GM18951 (cell line): ENCODE data around the gene GRIK2.

Source experiments
- POLR2A ChIP-seq: IDR thresholded peaks from 4 replicates; pipeline ENCODE4 v1.6.1; 2011; ENCODE audit warnings: mild to moderate bottlenecking; ENCODE audit not compliant: insufficient read length, insufficient read depth; ENCODE audit errors: extremely low read depth
- in situ Hi-C: fragments of 300-500 bp; cut with MboI; formaldehyde crosslinking; loops from one replicate; pipeline ENCODE4 v1.12.0; 2022; ENCODE audit warnings: low sequenced_read_pairs, mixed read lengths, inconsistent platforms; ENCODE audit not compliant: unreplicated experiment

GRIK2 gene

DNA sequence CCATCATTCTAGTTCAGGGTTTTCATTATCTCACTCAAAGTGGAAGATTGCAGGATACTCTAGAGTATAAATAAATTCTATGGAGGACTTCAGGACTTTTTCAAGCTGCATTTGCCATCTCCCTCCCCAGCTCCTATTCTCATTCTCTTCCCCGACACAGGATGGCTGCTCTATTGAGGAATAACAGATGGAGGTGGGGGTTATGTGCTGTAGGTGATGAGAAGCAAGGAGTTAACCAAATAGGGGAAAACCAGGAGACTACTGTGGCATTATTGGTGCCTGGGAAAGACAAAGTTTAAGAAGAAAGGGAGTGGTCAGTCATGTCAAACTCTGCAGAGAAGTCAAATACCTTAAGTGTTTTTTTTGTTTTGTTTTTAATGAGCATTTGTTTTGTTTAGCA lies 109.3 kb downstream of the GRIK2 start:
- in situ Hi-C loops = no loop called here
- no peak for TF ChIP-seq POLR2A

DNA sequence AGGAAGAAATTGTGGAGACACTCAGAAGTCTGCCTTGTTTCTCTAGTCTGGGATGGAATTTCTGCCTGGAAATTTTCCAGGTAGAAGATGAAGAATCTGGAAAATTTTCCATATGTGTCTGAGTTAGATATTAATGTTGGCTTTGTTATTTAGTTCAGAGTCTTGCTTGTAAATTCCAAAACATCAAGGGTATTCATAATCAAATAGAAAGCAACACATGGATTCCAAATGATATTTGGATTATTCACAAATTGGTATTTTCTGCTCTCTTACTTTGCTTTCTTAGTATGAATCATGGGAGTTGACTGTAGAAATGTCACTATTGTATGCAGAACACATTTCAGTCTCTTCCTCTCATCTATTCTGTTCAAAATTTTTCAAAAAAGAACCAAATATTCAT lies 116.0 kb downstream of the GRIK2 start:
- in situ Hi-C loops = no loop called here
- TF ChIP-seq POLR2A = no peak

DNA sequence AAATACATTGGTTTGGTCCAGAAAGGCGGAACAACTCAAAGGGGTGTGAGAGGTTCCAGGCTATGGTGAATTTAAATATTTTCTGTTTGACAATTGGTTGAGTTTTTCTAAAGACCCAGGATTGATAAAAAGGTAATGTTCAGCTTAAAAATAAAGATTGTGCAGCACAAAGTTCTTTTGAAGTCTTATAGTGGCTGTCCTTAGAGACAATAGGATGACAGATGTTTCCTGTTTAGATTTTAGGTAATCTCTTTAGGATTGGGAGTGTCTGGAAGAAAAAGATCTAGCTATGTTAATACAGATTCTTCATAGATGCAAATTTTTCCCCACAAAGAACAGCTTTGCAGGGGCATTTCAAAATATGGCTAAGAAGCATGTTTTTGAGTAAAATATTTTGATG lies 119.7 kb downstream of the GRIK2 start:
- in situ Hi-C loops = no loop called here
- TF ChIP-seq POLR2A = no peak

DNA sequence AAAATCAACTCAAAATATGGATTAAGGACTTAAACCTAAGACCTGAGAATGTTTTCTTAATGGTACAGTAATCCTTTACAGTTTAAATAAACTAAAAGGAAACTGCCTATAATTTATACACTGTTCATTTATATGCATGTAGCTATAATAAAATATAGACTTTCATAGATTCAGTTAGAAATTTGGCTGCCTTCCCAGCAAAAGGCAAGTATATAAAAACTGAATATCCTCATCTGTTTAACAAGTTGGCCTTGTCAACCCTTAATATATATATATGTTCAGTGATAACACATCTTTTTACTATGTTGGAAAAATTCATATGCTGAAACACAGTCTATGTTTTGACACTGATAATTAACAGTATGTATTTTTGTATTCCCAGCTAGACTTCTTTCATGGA lies 123.1 kb downstream of the GRIK2 start:
- no peak for TF ChIP-seq POLR2A
- in situ Hi-C loops = no loop called here

DNA sequence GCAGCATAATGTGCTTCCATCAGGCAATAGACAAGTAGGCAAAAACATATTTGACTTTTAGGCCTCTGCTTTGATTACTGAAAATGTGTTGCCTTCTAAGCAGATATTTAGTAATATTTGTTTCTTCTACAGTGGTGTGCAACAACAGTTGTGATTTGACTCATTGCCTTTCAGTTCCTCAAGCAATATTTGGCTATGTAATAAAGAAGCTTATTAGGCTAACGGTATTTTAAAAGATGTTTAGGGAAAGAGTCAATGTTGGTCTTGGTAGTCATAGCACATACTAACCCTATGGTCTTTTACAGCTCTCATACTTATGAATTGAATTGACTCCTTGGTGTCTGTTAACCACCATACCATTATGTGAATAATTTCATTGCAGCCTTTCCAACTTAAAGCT lies 124.1 kb downstream of the GRIK2 start:
- no peak for TF ChIP-seq POLR2A
- in situ Hi-C loops = no loop called here

DNA sequence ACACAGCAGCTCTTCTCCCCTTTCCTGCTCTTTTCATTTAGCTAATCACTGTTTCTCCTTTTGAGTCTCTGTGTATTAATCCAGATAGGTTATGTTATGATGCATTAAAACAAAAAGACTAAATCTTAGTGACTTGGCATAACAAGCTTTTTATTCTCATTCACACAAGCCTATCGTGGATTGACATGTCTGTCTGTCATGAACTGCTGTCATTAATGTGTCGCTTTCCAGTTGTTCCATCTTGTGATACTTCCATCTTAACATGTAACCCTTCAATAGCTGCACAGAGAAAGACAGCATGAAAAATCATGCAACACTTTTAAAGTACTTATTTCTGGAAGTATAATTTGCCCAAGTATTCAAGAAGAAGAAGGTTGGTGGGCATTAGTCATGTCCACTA lies 128.7 kb downstream of the GRIK2 start:
- in situ Hi-C loops = no loop called here
- TF ChIP-seq POLR2A = no peak

DNA sequence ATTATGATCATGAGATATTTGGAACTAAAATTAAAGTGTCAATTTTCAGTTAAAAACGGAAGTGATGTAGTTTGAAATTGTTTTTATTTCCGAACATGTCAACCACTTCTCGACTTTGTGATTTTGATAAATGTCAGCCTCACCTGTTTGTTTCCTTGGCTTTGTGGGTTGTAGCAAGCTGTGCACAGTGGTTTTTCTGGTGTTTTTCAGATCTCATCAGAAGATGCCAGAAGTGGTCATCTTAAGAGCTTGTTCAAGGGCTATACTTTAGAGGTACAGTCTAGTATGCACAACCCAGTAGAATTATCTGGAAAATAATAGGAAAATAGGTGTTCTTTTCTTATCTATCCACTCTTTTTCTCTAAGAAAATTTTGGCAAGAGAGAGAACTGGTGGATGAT lies 134.0 kb downstream of the GRIK2 start:
- in situ Hi-C loops = no loop called here
- no peak for TF ChIP-seq POLR2A

DNA sequence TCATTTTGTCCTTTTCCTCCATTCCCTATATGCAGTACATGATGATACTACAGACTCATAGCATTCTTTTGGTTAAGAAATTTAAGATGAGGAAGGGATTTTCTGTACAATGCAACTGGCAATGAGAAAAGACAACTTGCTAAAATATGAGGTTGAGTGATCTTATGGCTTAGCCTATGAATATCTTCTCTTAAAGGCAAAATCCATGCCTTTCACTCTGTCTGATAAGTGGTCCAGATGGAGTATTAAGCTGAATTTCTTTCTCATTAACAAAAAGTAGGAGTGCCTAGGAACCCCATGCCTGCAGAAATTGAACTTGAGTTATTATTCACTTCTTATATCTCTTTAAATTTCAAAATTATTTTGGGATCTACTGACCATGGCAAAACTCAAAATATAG lies 135.3 kb downstream of the GRIK2 start:
- no peak for TF ChIP-seq POLR2A
- in situ Hi-C loops = no loop called here

DNA sequence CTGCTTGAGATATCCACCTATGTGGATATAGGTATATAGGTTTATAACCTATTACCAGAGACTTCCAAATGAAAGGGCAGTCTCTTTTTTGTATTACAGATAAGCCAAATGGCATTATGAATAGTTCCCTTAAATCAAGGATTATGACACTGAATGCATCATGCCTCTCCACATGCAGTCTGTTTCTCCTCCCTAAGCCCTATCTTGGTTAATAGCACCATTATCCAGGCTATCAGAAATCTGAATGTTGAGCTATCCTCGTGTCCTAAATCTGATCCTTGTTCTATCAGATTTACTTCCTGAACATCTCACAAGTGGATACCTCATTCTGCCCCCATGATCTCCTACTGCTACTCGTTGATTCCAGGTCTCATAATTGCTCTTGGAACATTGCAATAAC lies 138.0 kb downstream of the GRIK2 start:
- in situ Hi-C loops = no loop called here
- no peak for TF ChIP-seq POLR2A

DNA sequence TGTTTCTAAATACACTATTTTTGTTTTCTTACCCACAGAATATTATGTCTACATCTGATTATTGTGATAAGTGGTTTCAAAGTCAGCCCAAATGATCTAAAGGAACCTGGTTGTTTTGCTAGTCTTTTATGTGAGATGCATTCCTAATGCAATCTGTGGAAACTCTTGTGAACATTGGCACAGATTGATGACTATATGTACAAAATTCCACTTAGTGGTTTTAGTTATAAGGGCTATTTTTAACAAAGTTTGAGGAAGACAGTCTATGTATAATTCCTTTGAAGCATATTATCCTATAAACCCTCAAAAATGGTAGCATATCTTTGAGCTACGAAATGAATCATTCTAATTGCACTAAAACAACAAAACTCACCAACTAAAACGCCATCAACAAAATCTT lies 140.9 kb downstream of the GRIK2 start:
- in situ Hi-C loops = no loop called here
- TF ChIP-seq POLR2A = no peak

DNA sequence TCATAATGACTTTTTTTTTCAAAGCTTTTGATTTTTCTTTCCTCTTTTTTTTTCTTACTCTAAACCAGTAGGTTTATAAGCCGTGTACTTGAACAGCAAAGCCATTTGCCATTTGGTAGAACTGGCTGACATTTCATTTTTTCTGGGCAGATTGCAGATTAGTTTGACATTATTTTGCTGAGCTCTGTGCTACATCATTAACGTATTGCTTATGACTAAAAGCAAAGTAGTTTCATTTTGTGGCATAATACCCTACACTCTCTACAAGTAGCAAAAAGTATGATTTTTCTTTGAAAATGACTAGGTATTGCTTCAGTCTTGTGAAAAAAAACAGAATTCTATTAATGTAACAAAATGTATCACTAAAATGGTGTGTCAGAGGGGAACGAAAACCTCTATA lies 141.3 kb downstream of the GRIK2 start:
- in situ Hi-C loops = no loop called here
- no peak for TF ChIP-seq POLR2A

DNA sequence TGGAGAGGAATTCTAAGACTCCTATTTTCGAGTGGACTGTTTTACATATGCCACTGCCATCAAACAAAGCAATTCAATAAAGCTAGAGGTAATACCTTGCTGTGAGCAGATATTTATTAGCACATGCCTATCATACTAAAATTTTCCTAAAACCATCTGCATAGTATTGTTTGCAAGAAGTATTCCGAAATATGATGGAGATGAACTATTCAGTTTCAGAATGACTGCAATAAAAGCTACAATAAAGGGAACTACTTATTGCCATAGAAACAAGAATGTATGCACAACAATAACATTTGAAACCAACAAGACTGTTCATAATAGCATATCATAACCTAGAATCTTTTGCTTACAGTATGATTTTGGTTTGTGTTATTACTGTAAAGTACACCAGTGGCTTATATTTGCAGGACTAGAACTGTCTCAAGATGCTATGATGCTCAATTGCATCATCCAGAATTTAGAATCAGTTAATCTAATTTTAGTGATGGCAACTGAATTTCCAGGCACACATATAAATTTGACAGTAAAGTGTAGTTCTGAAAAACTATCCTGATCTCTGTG lies 144.3 kb downstream of the GRIK2 start:
- in situ Hi-C loops = no loop called here
- no peak for TF ChIP-seq POLR2A

DNA sequence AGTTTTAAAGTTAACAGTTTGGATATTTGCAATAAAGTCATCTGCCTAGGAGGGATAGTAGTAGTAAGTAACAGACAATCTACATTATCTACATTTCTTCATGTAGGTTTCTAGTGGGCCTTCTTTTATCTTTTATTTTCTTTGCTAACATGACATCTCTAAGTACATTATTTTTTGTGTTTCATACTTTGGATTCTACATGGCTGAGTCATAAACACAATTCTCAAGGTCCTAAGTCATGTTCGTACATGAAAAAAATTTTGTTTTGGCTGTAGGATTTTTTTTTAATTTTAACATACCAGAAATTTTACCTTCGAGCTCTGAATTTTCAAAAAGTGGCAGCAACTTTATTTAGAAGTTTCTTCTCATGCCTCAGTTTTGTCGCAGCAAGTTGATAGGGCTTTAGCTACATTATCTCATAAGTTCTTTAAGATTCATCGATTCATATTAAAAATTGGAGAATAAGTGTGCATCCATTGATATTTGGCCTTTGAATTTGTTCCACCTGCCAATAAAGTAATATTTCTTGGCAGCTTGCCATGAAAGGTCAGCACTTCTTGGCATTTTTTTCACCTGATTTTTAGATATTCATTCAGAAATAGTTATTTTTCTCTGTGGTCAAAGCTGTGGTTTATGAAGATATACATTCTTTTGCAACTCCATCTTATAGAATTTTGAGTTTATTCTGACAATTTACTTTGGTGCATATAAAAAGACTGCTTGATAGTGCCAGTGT lies 146.2 kb downstream of the GRIK2 start:
- in situ Hi-C loops = no loop called here
- TF ChIP-seq POLR2A = no peak

DNA sequence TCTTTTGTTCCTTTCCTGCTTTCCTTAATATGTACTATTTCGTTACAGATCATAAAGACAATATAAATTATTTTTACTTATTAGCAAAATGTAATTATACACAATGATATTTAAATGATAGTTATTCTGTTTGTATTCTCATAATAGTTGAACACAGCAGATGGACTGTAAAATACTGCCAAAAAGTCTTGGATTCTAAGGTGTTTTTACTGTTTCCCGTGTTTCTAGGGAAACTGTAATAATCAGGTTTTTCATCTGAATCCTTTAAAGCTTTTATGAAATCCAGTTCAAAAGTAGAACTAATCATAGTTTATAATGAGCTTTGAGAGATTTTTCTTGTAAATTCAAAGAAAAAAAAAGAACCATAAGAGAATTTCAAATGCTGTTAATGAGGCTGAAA lies 148.4 kb downstream of the GRIK2 start:
- no peak for TF ChIP-seq POLR2A
- in situ Hi-C loops = no loop called here
